ENCODE measurements around the gene HIF1A. TPM values are rescaled to one million over a fixed set of nuclear protein-coding genes. Genes with fewer than 3 reads are reported as not detected.
A peak's percentile ranks its signal among the peaks of the same experiment; 100 is the strongest.
"Not testable (repeated sequence)": the region's sequence is repeated elsewhere in the genome, so short reads cannot be mapped to it uniquely, and the experiment has no call there.

Gene HIF1A
- polyA plus RNA-seq, 6 donors from 2014 or later = 109 to 152 (median 125) TPM

- ATAC-seq (ENCODE audit: low read depth in 2 of 2) (no peak), DNase-seq (no peak)
- H3K36me3 Mint-ChIP-seq = peaks cover 0 to 7% of the 10 kb centered on the region in 2 donors
- peaks cover 0 to 7% (median 0%) of the 10 kb centered on the region in 7 donors for H3K9me3 Mint-ChIP-seq
- no peak overlapping the region for H3K4me3 Mint-ChIP-seq
- no peak overlapping the region for H3K27ac Mint-ChIP-seq
- peaks cover 35 to 87% (median 57%) of the 10 kb centered on the region in 3 donors for H3K4me1 Mint-ChIP-seq
- no peaks in the 10 kb centered on the region for H3K27me3 Mint-ChIP-seq
Measured at GRCh38 chr14:61705017-61705416, 9.7 kb downstream of the HIF1A start.

GRCh38 chr14:61706096-61706690 lies 10.9 kb downstream of the HIF1A start:
- Mint-ChIP-seq H3K27me3 (no peaks in the 10 kb centered on the region), H3K36me3 (peaks cover 0 to 7% of the 10 kb centered on the region in 2 donors), H3K4me1 (peaks cover 29 to 87% (median 57%) of the 10 kb centered on the region in 3 donors), H3K27ac (peak overlapping the region in 1 of 6 donors; percentile 15), H3K9me3 (peaks cover 0 to 7% (median 0%) of the 10 kb centered on the region in 7 donors), H3K4me3 (no peak overlapping the region)
- DNase-seq (no peak), ATAC-seq (ENCODE audit: low read depth in 2 of 2) (no peak)

GRCh38 chr14:61707774-61708173 lies 12.5 kb downstream of the HIF1A start:
- ATAC-seq (ENCODE audit: low read depth in 2 of 2); H3K27ac Mint-ChIP-seq; H3K36me3 Mint-ChIP-seq; H3K27me3 Mint-ChIP-seq; H3K4me3 Mint-ChIP-seq; DNase-seq; H3K9me3 Mint-ChIP-seq: not testable (repeated sequence)
- H3K4me1 Mint-ChIP-seq = peaks cover 44 to 86% (median 70%) of the 10 kb centered on the region in 3 donors

- not testable (repeated sequence) for H3K36me3 Mint-ChIP-seq; ATAC-seq (ENCODE audit: low read depth in 2 of 2); DNase-seq; H3K9me3 Mint-ChIP-seq; H3K27me3 Mint-ChIP-seq; H3K27ac Mint-ChIP-seq
- Mint-ChIP-seq H3K4me3 (peak overlapping the region in 6 of 8 donors; percentile 9 to 63 (median 20)), H3K4me1 (peaks cover 44 to 86% (median 70%) of the 10 kb centered on the region in 3 donors)
Measured at GRCh38 chr14:61708693-61709092, 13.4 kb downstream of the HIF1A start.

- H3K27ac Mint-ChIP-seq = peak overlapping the region; percentile 11 to 42 (median 34)
- ATAC-seq (ENCODE audit: low read depth in 2 of 2) (peak; percentile 65 to 67), DNase-seq (no peak)
- peak overlapping the region in 6 of 8 donors; percentile 10 to 77 (median 36) for H3K4me3 Mint-ChIP-seq
- H3K9me3 Mint-ChIP-seq = peaks cover 0 to 7% (median 0%) of the 10 kb centered on the region in 7 donors
- H3K4me1 Mint-ChIP-seq = peaks cover 47 to 85% (median 70%) of the 10 kb centered on the region in 3 donors
- H3K36me3 Mint-ChIP-seq = peaks cover 0 to 7% of the 10 kb centered on the region in 2 donors
- H3K27me3 Mint-ChIP-seq = no peaks in the 10 kb centered on the region
Measured at GRCh38 chr14:61710853-61711817, 15.8 kb downstream of the HIF1A start.

GRCh38 chr14:61712137-61712536 lies 16.8 kb downstream of the HIF1A start:
- H3K27me3 Mint-ChIP-seq = no peaks in the 10 kb centered on the region
- no peaks in the 10 kb centered on the region for H3K36me3 Mint-ChIP-seq
- H3K27ac Mint-ChIP-seq = peak overlapping the region in 3 of 6 donors; percentile 5 to 48 (median 28)
- peak overlapping the region in 7 of 8 donors; percentile 0 to 64 (median 10) for H3K4me3 Mint-ChIP-seq
- DNase-seq (no peak), ATAC-seq (ENCODE audit: low read depth in 2 of 2) (no peak)
- H3K4me1 Mint-ChIP-seq = peaks cover 47 to 82% (median 75%) of the 10 kb centered on the region in 3 donors
- peaks cover 0 to 5% (median 0%) of the 10 kb centered on the region in 7 donors for H3K9me3 Mint-ChIP-seq

GRCh38 chr14:61713724-61714437 lies 18.6 kb downstream of the HIF1A start:
- peak overlapping the region in 4 of 8 donors; percentile 10 to 57 (median 25) for H3K4me3 Mint-ChIP-seq
- no peaks in the 10 kb centered on the region for H3K9me3 Mint-ChIP-seq
- H3K4me1 Mint-ChIP-seq = peaks cover 56 to 94% (median 75%) of the 10 kb centered on the region in 3 donors

GRCh38 chr14:61716956-61717355 lies 21.6 kb downstream of the HIF1A start:
- H3K9me3 Mint-ChIP-seq = no peaks in the 10 kb centered on the region
- H3K36me3 Mint-ChIP-seq = peaks cover 0 to 4% of the 10 kb centered on the region in 2 donors
- H3K4me3 Mint-ChIP-seq = peak overlapping the region in 3 of 8 donors; percentile 10 to 24 (median 23)
- H3K4me1 Mint-ChIP-seq = peaks cover 72 to 90% (median 73%) of the 10 kb centered on the region in 3 donors
- H3K27me3 Mint-ChIP-seq = no peaks in the 10 kb centered on the region
- ATAC-seq (ENCODE audit: low read depth in 2 of 2) (no peak), DNase-seq (no peak)
- H3K27ac Mint-ChIP-seq = peak overlapping the region in 5 of 6 donors; percentile 14 to 87 (median 47)

More at GRCh38 chr14:61713724-61714437, 18.6 kb downstream of the HIF1A start:
- H3K27me3 Mint-ChIP-seq = no peaks in the 10 kb centered on the region
- ATAC-seq (ENCODE audit: low read depth in 2 of 2) (no peak), DNase-seq (no peak)
- no peaks in the 10 kb centered on the region for H3K36me3 Mint-ChIP-seq
- H3K27ac Mint-ChIP-seq = peak overlapping the region in 4 of 6 donors; percentile 18 to 63 (median 29)

GRCh38 chr14:61718039-61718438 lies 22.7 kb downstream of the HIF1A start:
- ATAC-seq (ENCODE audit: low read depth in 2 of 2) (no peak), DNase-seq (no peak)
- H3K4me3 Mint-ChIP-seq = peak overlapping the region in 5 of 8 donors; percentile 8 to 62 (median 11)
- H3K4me1 Mint-ChIP-seq = peaks cover 62 to 84% (median 62%) of the 10 kb centered on the region in 3 donors
- peak overlapping the region in 3 of 6 donors; percentile 37 to 87 (median 77) for H3K27ac Mint-ChIP-seq
- H3K36me3 Mint-ChIP-seq = peaks cover 0 to 4% of the 10 kb centered on the region in 2 donors
- no peaks in the 10 kb centered on the region for H3K9me3 Mint-ChIP-seq
- no peaks in the 10 kb centered on the region for H3K27me3 Mint-ChIP-seq

- H3K4me1 Mint-ChIP-seq = peaks cover 60 to 75% (median 61%) of the 10 kb centered on the region in 3 donors
- H3K4me3 Mint-ChIP-seq = peak overlapping the region; percentile 19 to 85 (median 63)
- H3K27ac Mint-ChIP-seq = peak overlapping the region; percentile 66 to 98 (median 93)
- peak; percentile 64 to 76 for ATAC-seq (ENCODE audit: low read depth in 2 of 2)
- peak; percentile 18 for DNase-seq
- H3K36me3 Mint-ChIP-seq = peaks cover 6 to 12% of the 10 kb centered on the region in 2 donors
- no peaks in the 10 kb centered on the region for H3K27me3 Mint-ChIP-seq
- H3K9me3 Mint-ChIP-seq = no peaks in the 10 kb centered on the region
Measured at GRCh38 chr14:61719344-61720293, 24.3 kb downstream of the HIF1A start.

GRCh38 chr14:61720294-61720661 lies 25.0 kb downstream of the HIF1A start:
- DNase-seq (peak; percentile 14), ATAC-seq (ENCODE audit: low read depth in 2 of 2) (peak; percentile 75 to 76)
- Mint-ChIP-seq H3K4me3 (peak overlapping the region; percentile 19 to 85 (median 63)), H3K27me3 (no peaks in the 10 kb centered on the region), H3K4me1 (peaks cover 58 to 74% (median 62%) of the 10 kb centered on the region in 3 donors), H3K27ac (peak overlapping the region; percentile 66 to 96 (median 90)), H3K36me3 (peaks cover 13 to 18% of the 10 kb centered on the region in 2 donors), H3K9me3 (no peaks in the 10 kb centered on the region)

- H3K4me1 Mint-ChIP-seq = peaks cover 54 to 74% (median 58%) of the 10 kb centered on the region in 3 donors
- DNase-seq (no peak), ATAC-seq (ENCODE audit: low read depth in 2 of 2) (no peak)
- no peaks in the 10 kb centered on the region for H3K27me3 Mint-ChIP-seq
- H3K9me3 Mint-ChIP-seq = no peaks in the 10 kb centered on the region
- peaks cover 13 to 18% of the 10 kb centered on the region in 2 donors for H3K36me3 Mint-ChIP-seq
- H3K27ac Mint-ChIP-seq = peak overlapping the region; percentile 47 to 96 (median 90)
- H3K4me3 Mint-ChIP-seq = peak overlapping the region in 4 of 8 donors; percentile 45 to 68 (median 59)
Measured at GRCh38 chr14:61720741-61721140, 25.4 kb downstream of the HIF1A start.
